ENCODE results near the gene UBE2E3. TPM values are rescaled to one million over a fixed set of nuclear protein-coding genes. Genes with fewer than 3 reads are reported as not detected.
"Not testable (repeated sequence)": the region's sequence is repeated elsewhere in the genome, so short reads cannot be mapped to it uniquely, and the experiment has no call there.

The UBE2E3 gene
- total RNA-seq, 2 donors from 2014 or later, result 54.6 to 62.5 TPM

DNA sequence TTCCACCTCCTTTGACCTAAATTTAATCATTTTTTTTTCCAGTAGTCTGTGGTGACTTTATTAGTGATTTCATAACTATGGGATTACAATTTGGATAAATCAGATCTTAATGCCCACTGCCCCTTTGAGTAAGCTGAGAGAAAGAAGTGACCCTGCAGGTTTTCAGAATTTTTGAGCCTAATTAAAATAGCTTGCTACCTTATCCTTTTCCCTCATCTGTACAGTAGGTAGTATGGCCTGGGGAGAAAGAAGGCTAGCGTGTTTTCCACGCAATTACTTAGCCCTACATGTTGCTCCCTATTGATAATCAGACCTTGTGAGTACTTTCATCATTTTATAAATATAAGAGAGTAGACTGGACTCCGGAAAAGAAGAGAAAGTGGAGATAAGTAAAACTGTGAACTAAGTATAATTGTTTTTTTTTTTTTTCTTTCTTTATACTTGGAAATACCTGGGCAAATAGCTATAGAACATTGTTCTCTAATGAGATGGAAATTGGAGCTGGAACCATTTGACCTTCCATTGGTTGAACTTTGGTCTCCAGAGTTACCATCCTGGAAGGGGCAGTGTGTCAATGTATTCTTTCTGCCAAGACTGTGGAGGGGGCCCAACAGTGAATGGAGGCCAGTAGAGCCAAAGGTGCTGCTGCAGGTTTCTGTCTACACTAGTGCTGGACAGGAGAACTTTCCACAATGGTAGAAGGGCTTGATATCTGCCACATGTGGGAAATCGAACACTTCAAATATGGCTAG is 26.9 kb downstream of the UBE2E3 start:
- DNase-seq, result no peak
- intact Hi-C loops (cut with DNase I, micrococcal nuclease), result no loop called here
- ATAC-seq, result no peak

GRCh38 chr2:181008407-181008806 is 28.0 kb downstream of the UBE2E3 start:
- peak; percentile 95 for ATAC-seq
- DNase-seq, result peak in 1 of 2 donors; percentile 13
- intact Hi-C loops (cut with DNase I, micrococcal nuclease), result no loop called here

- intact Hi-C loops (cut with DNase I, micrococcal nuclease), result no loop called here
- no peak for DNase-seq
- no peak for ATAC-seq
Measured at GRCh38 chr2:181021199-181021789, 40.9 kb downstream of the UBE2E3 start.

DNA sequence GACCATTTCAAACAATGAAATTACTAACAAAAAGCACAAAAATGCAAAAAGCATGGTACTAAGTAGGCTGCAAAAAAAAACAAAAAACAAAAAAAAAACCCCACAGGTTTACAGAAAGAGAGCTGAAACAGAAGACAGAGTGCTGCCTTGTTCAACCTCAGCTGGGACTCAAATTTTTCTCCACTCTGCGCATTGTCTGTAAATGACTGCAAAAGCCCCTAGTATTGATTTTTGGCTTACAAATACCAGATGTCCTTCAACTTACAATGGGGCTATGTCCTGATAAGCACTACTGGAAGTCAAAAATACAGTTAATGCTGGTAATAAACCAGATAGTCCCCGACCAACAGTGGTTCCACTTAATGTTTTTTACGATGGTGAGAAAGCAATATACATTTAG is 42.2 kb downstream of the UBE2E3 start:
- intact Hi-C loops (cut with DNase I, micrococcal nuclease), result no loop called here

DNA sequence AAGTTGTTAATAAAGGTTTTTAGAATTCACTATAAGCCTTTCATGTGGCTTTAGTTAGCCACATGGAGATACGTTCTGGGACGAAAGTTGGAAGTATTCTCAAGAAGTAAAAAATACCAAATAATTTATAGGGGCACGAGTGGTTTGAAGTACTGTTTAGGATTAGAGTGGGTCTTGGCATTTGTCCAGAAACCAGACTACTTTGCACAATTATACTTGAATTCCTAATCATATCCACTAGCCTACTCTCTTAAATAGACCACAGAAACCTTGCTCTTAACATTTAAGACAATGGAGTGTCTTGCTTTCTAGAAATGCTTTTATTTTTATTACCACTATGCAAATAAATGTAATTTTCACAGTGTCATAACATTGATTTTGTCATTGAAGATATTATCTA is 44.6 kb downstream of the UBE2E3 start:
- ATAC-seq (no peak), DNase-seq (no peak)
- intact Hi-C loops (cut with DNase I, micrococcal nuclease), result no loop called here

More for the DNA sequence above, 42.2 kb downstream of the UBE2E3 start:
- no peak for ATAC-seq
- DNase-seq, result no peak

DNA sequence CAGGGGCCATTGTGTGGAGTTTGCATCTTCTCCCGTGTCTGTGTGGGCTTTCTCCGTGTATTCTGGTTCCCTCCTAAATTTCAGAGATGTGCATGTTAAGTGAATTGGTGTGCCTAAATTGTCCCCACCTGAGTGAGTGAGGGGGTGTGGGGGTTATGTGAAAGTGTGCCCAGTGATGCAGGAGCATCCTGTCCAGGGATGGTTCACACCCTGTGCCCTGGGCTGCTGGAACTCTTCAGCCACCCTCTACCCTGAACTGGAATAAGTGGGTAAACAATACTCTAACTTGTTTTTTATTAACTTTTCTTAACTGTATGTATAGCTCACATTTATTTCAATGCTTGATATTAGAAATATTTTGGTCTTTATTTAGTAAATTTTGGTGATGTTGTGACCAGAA is 56.0 kb downstream of the UBE2E3 start:
- intact Hi-C loops (cut with DNase I, micrococcal nuclease), result no loop called here
- ATAC-seq, result no peak
- no peak for DNase-seq

GRCh38 chr2:181036848-181037603 is 56.6 kb downstream of the UBE2E3 start:
- ATAC-seq (no peak), DNase-seq (no peak)
- intact Hi-C loops (cut with DNase I, micrococcal nuclease), result no loop called here

GRCh38 chr2:181037922-181038321 is 57.5 kb downstream of the UBE2E3 start:
- intact Hi-C loops (cut with DNase I, micrococcal nuclease), result no loop called here
- DNase-seq (no peak), ATAC-seq (no peak)

- intact Hi-C loops (cut with DNase I, micrococcal nuclease), result no loop called here
- DNase-seq (no peak), ATAC-seq (no peak)
Measured at GRCh38 chr2:181038796-181039195, 58.4 kb downstream of the UBE2E3 start.

DNA sequence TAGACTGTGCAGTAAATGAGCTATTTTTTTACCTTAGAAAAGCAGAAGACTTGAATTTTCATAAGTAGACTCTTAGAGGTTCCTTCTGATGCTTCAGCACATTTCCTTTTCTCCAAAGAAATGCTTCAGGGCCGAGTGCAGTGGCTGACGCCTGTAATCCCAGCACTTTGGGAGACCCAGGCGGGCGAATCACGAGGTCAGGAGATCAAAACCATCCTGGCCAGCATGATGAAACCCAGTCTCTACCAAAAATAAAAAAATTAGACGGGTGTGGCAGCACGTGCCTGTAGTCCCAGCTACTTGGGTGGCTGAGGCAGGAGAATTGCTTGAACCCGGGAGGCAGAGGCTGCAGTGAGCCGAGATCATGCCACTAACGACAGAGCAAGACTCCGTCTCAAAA is 60.4 kb downstream of the UBE2E3 start:
- DNase-seq; intact Hi-C loops (cut with DNase I, micrococcal nuclease); ATAC-seq: not testable (repeated sequence)

- ATAC-seq (no peak), DNase-seq (no peak)
- intact Hi-C loops (cut with DNase I, micrococcal nuclease), result no loop called here
Measured at GRCh38 chr2:181041661-181042060, 61.3 kb downstream of the UBE2E3 start.

DNA sequence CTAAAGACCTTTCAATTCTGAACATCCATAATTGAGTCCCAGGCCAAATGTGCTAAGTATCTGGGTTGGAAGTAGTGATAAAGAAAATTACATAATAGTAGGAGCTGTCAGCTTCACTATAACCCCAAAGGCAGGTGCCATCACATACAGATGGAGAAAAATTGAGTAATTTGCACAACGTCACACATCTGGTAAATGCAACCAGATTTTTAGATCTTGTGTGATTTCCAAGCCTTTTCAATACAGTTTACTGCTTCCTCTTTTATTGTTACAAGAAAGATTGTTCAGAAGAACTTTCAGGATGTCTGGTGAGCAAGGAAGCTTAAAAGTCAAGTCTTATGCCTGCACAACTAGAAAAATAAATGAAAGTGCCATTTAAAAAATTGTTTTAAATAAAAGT is 62.3 kb downstream of the UBE2E3 start:
- ATAC-seq (no peak), DNase-seq (no peak)
- intact Hi-C loops (cut with DNase I, micrococcal nuclease), result no loop called here

DNA sequence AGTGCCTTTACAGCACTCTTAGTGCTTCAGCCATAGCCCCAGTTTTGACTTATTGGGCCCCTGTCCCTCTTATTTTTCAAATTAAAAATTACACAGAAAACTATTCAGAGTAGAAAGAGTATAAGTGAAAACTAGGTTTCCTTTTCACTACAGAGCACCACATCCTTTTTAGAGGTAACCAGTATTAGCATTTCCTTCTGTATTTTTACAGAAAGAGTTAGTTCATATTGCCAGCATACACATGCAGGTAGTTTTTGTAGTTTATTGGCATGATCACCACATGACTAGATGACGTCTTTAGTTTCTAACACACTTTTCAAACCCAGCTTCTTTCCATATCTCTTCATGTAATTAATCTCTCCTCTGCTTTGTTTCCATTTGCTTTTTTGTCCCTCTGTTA is 66.4 kb downstream of the UBE2E3 start:
- ATAC-seq, result no peak
- intact Hi-C loops (cut with DNase I, micrococcal nuclease), result no loop called here

DNA sequence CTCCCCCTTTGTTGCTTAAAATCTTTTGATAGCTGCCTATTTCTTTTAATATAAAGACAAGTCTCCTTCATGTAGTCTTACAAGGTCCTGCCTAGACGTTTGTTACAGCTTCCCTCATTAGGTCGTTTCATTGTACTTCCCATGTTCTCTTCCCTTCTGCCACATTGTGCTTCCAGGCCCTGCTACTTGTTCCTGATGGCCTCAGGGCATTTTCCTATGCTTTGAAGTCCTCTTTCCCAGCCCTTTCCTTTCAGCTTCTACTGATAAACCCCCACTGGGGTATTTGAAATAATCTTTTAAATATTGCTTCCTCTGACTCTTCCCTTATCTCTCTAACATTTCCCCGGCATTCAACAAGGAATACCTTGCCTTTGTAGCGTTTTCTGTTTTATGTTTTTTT is 67.4 kb downstream of the UBE2E3 start:
- DNase-seq, result no peak
- intact Hi-C loops (cut with DNase I, micrococcal nuclease), result no loop called here
- no peak for ATAC-seq

More for the DNA sequence above, 66.4 kb downstream of the UBE2E3 start:
- DNase-seq, result no peak

- intact Hi-C loops (cut with DNase I, micrococcal nuclease), result no loop called here
- ATAC-seq (no peak), DNase-seq (no peak)
Measured at GRCh38 chr2:181051861-181052522, 71.6 kb downstream of the UBE2E3 start.

- ATAC-seq, result no peak
- intact Hi-C loops (cut with DNase I, micrococcal nuclease), result no loop called here
Measured at GRCh38 chr2:181052523-181052891, 72.1 kb downstream of the UBE2E3 start.

GRCh38 chr2:181054256-181054655 is 73.9 kb downstream of the UBE2E3 start:
- ATAC-seq (no peak), DNase-seq (no peak)
- intact Hi-C loops (cut with DNase I, micrococcal nuclease), result no loop called here

More at GRCh38 chr2:181052523-181052891, 72.1 kb downstream of the UBE2E3 start:
- DNase-seq, result no peak

GRCh38 chr2:181054843-181055242 is 74.4 kb downstream of the UBE2E3 start:
- DNase-seq (no peak), ATAC-seq (no peak)
- intact Hi-C loops (cut with DNase I, micrococcal nuclease), result no loop called here
